ENCODE data around the gene VASP. TPM values are rescaled to one million over a fixed set of nuclear protein-coding genes. Genes with fewer than 3 reads are reported as not detected.

VASP gene
- total RNA-seq, 1 experiment from 2014 or later = 144 TPM

DNA sequence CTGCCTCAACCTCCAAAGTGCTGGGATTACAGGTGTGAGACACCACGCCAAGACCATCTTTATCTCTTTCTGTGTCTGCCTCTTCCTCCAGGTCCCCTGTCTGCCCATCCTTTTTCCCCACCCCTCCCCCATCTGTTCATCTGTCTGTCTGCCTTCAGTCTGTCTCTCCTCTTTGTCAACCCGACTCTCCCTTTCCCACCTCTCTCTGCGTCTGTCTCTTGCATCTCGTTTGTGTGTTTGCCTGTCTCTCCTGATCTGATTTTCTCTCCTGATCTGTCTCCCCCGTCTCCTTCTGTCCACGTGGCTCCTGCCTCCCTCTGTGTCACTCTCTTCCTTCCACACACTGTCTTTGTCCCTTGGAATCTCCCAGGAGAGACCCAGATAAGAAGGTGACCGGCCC lies 10.0 kb downstream of the VASP start:
- TF ChIP-seq SOX15 (CRISPR knock-in tag; IDR thresholded peaks at IDR 0.05) = no peak
- Mint-ChIP-seq H3K27ac (no peak overlapping the region; the same call in 1 of the 2 replicates), H3K36me3 (peaks cover 24% of the 10 kb centered on the region), H3K27me3 (ENCODE audit: low read depth) (no peaks in the 10 kb centered on the region), H3K9me3 (no peaks in the 10 kb centered on the region), H3K4me1 (peaks cover 9% of the 10 kb centered on the region), H3K4me3 (no peak overlapping the region)
- no peak for DNase-seq (ENCODE audit: low spot score)
- POLR2A ChIA-PET = no interaction called here
- no peak for ATAC-seq
- CTCF ChIA-PET = no interaction called here

DNA sequence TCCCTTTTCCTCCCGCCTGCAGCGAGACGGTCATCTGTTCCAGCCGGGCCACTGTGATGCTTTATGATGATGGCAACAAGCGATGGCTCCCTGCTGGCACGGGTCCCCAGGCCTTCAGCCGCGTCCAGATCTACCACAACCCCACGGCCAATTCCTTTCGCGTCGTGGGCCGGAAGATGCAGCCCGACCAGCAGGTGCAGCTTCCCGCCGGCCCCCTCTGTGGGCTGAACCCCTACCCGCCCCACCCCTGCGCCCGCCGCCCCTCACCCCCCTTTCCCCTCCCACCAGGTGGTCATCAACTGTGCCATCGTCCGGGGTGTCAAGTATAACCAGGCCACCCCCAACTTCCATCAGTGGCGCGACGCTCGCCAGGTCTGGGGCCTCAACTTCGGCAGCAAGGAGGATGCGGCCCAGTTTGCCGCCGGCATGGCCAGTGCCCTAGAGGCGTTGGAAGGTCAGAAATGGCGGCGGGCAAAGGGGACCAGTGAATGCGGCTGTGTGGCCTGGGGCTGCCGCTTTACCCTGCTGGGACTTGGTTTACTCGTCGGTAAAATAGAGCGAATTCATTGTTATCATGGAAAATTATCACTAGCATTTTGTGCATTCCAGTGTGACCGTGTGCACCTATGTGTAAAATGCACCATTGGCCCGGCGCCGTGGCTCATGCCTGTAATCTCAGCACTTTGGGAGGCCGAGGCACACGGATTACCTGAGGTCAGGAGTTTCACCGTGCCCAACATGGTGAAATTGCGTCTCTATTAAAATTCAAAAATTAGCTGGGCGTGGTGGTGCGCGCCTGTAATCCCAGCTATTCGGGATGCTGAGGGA lies 10.6 kb downstream of the VASP start:
- Mint-ChIP-seq H3K27me3 (ENCODE audit: low read depth) (no peaks in the 10 kb centered on the region), H3K36me3 (peaks cover 24% of the 10 kb centered on the region), H3K4me1 (peaks cover 9% of the 10 kb centered on the region), H3K4me3 (no peak overlapping the region), H3K27ac (no peak overlapping the region; the same call in 1 of the 2 replicates), H3K9me3 (no peaks in the 10 kb centered on the region)
- ChIA-PET CTCF (interaction anchor here (1.2 kb wide), 1 partner anchor 41 kb away, joined by 3 read pairs; no protein-coding TSS in a partner anchor), POLR2A (no interaction called here)
- ATAC-seq = no peak
- no peak for TF ChIP-seq CREM (CRISPR knock-in tag; IDR thresholded peaks at IDR 0.05)
- TF ChIP-seq, protein P1, sequence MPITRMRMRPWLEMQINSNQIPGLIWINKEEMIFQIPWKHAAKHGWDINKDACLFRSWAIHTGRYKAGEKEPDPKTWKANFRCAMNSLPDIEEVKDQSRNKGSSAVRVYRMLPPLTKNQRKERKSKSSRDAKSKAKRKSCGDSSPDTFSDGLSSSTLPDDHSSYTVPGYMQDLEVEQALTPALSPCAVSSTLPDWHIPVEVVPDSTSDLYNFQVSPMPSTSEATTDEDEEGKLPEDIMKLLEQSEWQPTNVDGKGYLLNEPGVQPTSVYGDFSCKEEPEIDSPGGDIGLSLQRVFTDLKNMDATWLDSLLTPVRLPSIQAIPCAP (CRISPR knock-in tag; IDR thresholded peaks at IDR 0.05) = no peak
- no peak for TF ChIP-seq CDX4 (CRISPR knock-in tag; IDR thresholded peaks at IDR 0.05; ENCODE audit: borderline replicate concordance)
- TF ChIP-seq ARID4B (CRISPR knock-in tag; IDR thresholded peaks at IDR 0.05; ENCODE audit: borderline replicate concordance) = no peak
- TF ChIP-seq, protein P2, sequence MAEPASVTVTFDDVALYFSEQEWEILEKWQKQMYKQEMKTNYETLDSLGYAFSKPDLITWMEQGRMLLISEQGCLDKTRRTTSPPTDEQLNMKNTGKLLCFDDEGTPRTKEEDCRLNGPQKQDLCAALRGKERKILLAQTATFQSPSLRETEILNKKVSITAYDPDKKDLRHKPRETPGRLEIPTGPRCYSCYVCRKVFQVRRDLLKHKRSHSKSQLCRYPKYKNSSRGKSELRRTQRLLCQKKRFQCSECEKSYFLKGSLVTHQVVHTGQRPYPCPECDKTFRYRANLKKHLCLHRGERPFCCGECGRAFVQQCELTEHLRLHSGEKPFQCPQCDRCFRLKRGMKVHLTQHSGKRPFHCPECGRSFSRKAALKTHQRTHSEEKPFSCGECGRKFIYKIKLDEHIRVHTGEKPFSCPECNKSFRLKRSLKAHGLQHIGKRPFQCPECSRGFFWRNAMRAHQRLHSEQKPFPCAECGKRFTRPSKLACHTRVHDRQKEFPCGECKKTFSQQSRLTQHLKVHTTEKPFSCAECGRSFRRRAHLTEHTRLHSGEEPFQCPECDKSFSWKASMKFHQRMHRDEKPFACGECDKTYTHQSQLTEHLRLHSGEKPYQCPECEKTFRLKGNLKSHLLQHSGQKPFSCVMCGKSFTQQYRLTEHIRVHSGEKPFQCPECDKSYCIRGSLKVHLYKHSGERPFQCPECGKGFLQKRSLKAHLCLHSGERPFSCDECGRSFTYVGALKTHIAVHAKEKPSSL (CRISPR knock-in tag; conservative IDR thresholded peaks at IDR 0.05) = no peak
- no peak for TF ChIP-seq E2F5 (CRISPR knock-in tag; IDR thresholded peaks at IDR 0.05)
- no peak for TF ChIP-seq USF2 (CRISPR knock-in tag; IDR thresholded peaks at IDR 0.05)
- TF ChIP-seq ZNF317 (CRISPR knock-in tag; IDR thresholded peaks at IDR 0.05; ENCODE audit: borderline replicate concordance, low read depth) = no peak
- TF ChIP-seq SOX15 (CRISPR knock-in tag; IDR thresholded peaks at IDR 0.05) = no peak
- TF ChIP-seq, protein P3, sequence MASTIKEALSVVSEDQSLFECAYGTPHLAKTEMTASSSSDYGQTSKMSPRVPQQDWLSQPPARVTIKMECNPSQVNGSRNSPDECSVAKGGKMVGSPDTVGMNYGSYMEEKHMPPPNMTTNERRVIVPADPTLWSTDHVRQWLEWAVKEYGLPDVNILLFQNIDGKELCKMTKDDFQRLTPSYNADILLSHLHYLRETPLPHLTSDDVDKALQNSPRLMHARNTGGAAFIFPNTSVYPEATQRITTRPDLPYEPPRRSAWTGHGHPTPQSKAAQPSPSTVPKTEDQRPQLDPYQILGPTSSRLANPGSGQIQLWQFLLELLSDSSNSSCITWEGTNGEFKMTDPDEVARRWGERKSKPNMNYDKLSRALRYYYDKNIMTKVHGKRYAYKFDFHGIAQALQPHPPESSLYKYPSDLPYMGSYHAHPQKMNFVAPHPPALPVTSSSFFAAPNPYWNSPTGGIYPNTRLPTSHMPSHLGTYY (CRISPR knock-in tag; IDR thresholded peaks at IDR 0.05) = no peak
- TF ChIP-seq, protein P4, sequence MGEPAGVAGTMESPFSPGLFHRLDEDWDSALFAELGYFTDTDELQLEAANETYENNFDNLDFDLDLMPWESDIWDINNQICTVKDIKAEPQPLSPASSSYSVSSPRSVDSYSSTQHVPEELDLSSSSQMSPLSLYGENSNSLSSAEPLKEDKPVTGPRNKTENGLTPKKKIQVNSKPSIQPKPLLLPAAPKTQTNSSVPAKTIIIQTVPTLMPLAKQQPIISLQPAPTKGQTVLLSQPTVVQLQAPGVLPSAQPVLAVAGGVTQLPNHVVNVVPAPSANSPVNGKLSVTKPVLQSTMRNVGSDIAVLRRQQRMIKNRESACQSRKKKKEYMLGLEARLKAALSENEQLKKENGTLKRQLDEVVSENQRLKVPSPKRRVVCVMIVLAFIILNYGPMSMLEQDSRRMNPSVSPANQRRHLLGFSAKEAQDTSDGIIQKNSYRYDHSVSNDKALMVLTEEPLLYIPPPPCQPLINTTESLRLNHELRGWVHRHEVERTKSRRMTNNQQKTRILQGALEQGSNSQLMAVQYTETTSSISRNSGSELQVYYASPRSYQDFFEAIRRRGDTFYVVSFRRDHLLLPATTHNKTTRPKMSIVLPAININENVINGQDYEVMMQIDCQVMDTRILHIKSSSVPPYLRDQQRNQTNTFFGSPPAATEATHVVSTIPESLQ (CRISPR knock-in tag; IDR thresholded peaks at IDR 0.05) = no peak
- no peak for TF ChIP-seq HMGA2 (CRISPR knock-in tag; IDR thresholded peaks at IDR 0.05)
- TF ChIP-seq, protein P5, sequence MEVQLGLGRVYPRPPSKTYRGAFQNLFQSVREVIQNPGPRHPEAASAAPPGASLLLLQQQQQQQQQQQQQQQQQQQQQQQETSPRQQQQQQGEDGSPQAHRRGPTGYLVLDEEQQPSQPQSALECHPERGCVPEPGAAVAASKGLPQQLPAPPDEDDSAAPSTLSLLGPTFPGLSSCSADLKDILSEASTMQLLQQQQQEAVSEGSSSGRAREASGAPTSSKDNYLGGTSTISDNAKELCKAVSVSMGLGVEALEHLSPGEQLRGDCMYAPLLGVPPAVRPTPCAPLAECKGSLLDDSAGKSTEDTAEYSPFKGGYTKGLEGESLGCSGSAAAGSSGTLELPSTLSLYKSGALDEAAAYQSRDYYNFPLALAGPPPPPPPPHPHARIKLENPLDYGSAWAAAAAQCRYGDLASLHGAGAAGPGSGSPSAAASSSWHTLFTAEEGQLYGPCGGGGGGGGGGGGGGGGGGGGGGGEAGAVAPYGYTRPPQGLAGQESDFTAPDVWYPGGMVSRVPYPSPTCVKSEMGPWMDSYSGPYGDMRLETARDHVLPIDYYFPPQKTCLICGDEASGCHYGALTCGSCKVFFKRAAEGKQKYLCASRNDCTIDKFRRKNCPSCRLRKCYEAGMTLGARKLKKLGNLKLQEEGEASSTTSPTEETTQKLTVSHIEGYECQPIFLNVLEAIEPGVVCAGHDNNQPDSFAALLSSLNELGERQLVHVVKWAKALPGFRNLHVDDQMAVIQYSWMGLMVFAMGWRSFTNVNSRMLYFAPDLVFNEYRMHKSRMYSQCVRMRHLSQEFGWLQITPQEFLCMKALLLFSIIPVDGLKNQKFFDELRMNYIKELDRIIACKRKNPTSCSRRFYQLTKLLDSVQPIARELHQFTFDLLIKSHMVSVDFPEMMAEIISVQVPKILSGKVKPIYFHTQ (CRISPR knock-in tag; IDR thresholded peaks at IDR 0.05) = no peak
- TF ChIP-seq SP1 (CRISPR knock-in tag; conservative IDR thresholded peaks at IDR 0.05) = no peak
- DNase-seq (ENCODE audit: low spot score) = no peak

Measured in WTC11 (cell line).